Stomach (tissue), 9 donors: ENCODE measurements around the gene TRABD. TPM values are rescaled to one million over a fixed set of nuclear protein-coding genes. Genes with fewer than 3 reads are reported as not detected.

Experiments
- DNase-seq, 2 donors: peaks; one replicate each; pipeline versions ENCODE4 v3.0.0 to v3.0.0-alpha.2; 2013 to 2019
- H3K27ac ChIP-seq, 5 donors: fragments of 200-600 bp in 4 of 5; sonication (generic) in 4 of 5; one replicate each; pipeline ENCODE4 v1.5.1; 2013 to 2019; ENCODE audit warnings: mild to moderate bottlenecking in 1 of 5, moderate library complexity in 1 of 5
- H3K27me3 ChIP-seq, 3 donors: fragments of 200-600 bp; sonication (generic); one replicate each; pipeline ENCODE4 v1.5.1; 2017 to 2019; ENCODE audit warnings: mixed run types in 1 of 3
- H3K36me3 ChIP-seq, 4 donors: fragments of 200-600 bp; sonication (generic); 1 replicate in 3 of 4; 2 replicates in 1 of 4; pipeline ENCODE4 v1.5.1; 2016 to 2019
- H3K4me1 ChIP-seq, 4 donors: fragments of 200-600 bp; sonication (generic); one replicate each; pipeline ENCODE4 v1.5.1; 2016 to 2019
- H3K4me3 ChIP-seq, 4 donors: fragments of 200-600 bp; sonication (generic) in 3 of 4; one replicate each; pipeline ENCODE4 v1.5.1; 2016 to 2019; ENCODE audit warnings: mild to moderate bottlenecking in 1 of 4
- H3K9me3 ChIP-seq, 4 donors: fragments of 200-600 bp; sonication (generic); one replicate each; pipeline ENCODE4 v1.5.1; 2016 to 2019
- EP300 ChIP-seq: sonication (generic); formaldehyde crosslinking; IDR thresholded peaks from one replicate; pipeline ENCODE4 v1.6.1; 2017; ENCODE audit warnings: antibody characterized with exemption
- POLR2A ChIP-seq, 4 donors: fragments of 450-650 bp; IDR thresholded peaks; one replicate each; pipeline ENCODE4 v1.6.1; 2016; ENCODE audit warnings: antibody characterized with exemption in 4 of 4, control low read depth in 2 of 4, mild to moderate bottlenecking in 1 of 4, moderate library complexity in 1 of 4
- POLR2AphosphoS5 ChIP-seq, 3 donors: sonication (generic); formaldehyde crosslinking; IDR thresholded peaks; one replicate each; pipeline ENCODE4 v1.6.1; 2016; ENCODE audit warnings: antibody characterized with exemption in 3 of 3
- WGBS, 5 donors: extraction: QIAGEN DNeasy Blood & Tissue Kit in 3 of 5; methylation state at CpG; one replicate each; pipeline versions ENCODE4 v1.1.5 to v1.1.7; 2013 to 2018; 5-methylcytosine and 5-hydroxymethylcytosine counted together
- intact Hi-C: fragments of 100-400 bp; cut with DNase I; formaldehyde crosslinking; loops from one replicate; pipeline ENCODE4 v1.15.1; 2023; ENCODE audit warnings: low total_unique reads
- polyA plus RNA-seq, 3 donors: library from polyadenylated mRNA; stranded (reverse); fragments of 200-250 nt; gene quantifications; one replicate each; pipeline ENCODE4 v1.2.3, GENCODE V29; 2013
- total RNA-seq, 5 donors: library from RNA; depleted of rRNA; stranded (reverse); fragments of >200 nt; gene quantifications; one replicate each; pipeline versions ENCODE4 v1.1.0 to v1.2.3, GENCODE V29; 2014 to 2016
- TF ChIP-seq, protein P1 (sequence below), 7 experiments: fragments of 450-650 bp in 4 of 7; fragments of 200-600 bp in 3 of 7; sonication (generic) in 3 of 7; IDR thresholded peaks; one replicate each; pipeline ENCODE4 v1.5.1; 2016 to 2019; ENCODE audit warnings: antibody characterized with exemption in 7 of 7, control low read depth in 2 of 7, mild to moderate bottlenecking in 1 of 7
- donor health status: healthy with polysubstance abuse.
- donor health status: Bipolar disorder and iron deficiency.
- donor health status: healthy.

The TRABD gene
- total and polyA plus RNA-seq, 8 donors, result 13.2 to 245 (median 47.5) TPM

DNA sequence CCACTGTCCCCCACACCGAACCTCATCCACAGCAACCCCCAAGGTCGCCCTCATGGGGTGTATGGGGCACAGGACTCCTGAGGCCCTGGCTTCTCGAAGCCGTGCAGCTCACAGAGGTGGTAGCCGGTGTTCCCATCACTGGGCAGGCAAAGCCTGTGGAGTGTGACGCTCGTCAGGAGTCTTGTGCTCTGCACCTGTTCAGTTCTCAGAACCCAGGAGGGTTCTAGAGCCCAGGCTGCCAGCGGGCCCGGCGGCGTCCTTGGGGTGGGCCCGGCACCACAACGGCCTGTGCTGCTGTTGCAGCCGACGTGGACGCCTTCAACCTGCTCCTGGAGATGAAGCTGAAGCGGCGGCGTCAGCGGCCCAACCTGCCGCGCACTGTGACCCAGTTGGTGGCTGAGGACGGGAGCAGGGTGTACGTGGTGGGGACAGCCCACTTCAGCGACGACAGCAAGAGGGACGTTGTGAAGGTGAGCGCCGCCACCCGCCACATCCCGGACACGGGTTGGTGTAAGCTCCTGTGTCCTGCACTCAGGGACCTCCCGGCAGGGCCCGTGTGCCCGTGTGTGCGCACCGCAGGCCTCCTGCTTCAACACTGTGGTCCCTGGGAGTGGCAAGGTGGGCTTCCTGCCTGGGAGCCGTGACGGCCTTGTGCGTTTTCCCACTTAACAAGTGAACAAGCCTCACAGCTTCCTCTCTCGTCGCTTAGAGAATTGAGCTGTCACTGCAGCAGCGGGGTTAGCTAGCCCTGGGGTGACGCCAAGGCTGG lies 8.5 kb downstream of the TRABD start:
- Histone ChIP-seq H3K4me1 (peaks cover 38 to 50% (median 43%) of the 10 kb centered on the region in 4 donors), H3K27me3 (no peaks in the 10 kb centered on the region), H3K9me3 (no peaks in the 10 kb centered on the region), H3K36me3 (peaks cover 29 to 64% (median 59%) of the 10 kb centered on the region in 4 donors), H3K27ac (no peak overlapping the region), H3K4me3 (no peak overlapping the region)
- WGBS, 5 donors, result 92 to 95% (median 94%) methylated on average over 26 to 44 of the region's 44 CpGs
- TF ChIP-seq POLR2A (IDR thresholded peaks at IDR 0.05) (no peak), EP300 (no peak), POLR2AphosphoS5 (IDR thresholded peaks at IDR 0.05) (no peak)
- TF ChIP-seq, protein P1, sequence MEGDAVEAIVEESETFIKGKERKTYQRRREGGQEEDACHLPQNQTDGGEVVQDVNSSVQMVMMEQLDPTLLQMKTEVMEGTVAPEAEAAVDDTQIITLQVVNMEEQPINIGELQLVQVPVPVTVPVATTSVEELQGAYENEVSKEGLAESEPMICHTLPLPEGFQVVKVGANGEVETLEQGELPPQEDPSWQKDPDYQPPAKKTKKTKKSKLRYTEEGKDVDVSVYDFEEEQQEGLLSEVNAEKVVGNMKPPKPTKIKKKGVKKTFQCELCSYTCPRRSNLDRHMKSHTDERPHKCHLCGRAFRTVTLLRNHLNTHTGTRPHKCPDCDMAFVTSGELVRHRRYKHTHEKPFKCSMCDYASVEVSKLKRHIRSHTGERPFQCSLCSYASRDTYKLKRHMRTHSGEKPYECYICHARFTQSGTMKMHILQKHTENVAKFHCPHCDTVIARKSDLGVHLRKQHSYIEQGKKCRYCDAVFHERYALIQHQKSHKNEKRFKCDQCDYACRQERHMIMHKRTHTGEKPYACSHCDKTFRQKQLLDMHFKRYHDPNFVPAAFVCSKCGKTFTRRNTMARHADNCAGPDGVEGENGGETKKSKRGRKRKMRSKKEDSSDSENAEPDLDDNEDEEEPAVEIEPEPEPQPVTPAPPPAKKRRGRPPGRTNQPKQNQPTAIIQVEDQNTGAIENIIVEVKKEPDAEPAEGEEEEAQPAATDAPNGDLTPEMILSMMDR (IDR thresholded peaks at IDR 0.05), result no peak
- no peak for DNase-seq
- intact Hi-C loops, result no loop called here

DNA sequence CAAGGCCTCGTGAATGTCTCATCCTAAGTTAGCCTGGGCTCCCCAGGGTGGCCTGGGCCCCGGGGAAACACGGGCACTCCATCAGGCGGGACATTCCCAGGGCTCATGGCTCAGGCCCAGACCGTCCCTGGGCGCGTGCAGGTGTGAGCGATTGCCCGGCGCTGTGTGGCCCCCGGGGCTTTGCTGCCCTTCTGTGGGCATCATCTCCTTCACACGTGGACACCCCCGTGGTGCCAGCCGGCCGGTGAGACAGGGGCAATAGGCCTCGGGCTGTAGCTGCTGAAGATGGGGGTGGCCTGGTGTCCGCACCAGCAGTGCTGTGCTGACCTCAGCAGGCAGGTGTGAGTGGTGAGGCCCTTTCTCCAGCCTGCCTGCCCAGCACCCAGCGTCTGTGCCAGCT lies 10.5 kb downstream of the TRABD start:
- H3K27me3 ChIP-seq, result no peaks in the 10 kb centered on the region
- H3K4me1 ChIP-seq, result peaks cover 28 to 43% (median 34%) of the 10 kb centered on the region in 4 donors
- WGBS, 5 donors, result 86 to 93% (median 88%) methylated on average over 10 to 18 of the region's 18 CpGs
- DNase-seq, result no peak
- no peaks in the 10 kb centered on the region for H3K9me3 ChIP-seq
- TF ChIP-seq, protein P1 (IDR thresholded peaks at IDR 0.05), result no peak
- TF ChIP-seq EP300, result no peak
- TF ChIP-seq POLR2AphosphoS5 (IDR thresholded peaks at IDR 0.05), result no peak
- no peak for TF ChIP-seq POLR2A (IDR thresholded peaks at IDR 0.05)
- H3K4me3 ChIP-seq, result no peak overlapping the region
- no peak overlapping the region for H3K27ac ChIP-seq
- intact Hi-C loops, result no loop called here
- H3K36me3 ChIP-seq, result peaks cover 29 to 65% (median 60%) of the 10 kb centered on the region in 4 donors

DNA sequence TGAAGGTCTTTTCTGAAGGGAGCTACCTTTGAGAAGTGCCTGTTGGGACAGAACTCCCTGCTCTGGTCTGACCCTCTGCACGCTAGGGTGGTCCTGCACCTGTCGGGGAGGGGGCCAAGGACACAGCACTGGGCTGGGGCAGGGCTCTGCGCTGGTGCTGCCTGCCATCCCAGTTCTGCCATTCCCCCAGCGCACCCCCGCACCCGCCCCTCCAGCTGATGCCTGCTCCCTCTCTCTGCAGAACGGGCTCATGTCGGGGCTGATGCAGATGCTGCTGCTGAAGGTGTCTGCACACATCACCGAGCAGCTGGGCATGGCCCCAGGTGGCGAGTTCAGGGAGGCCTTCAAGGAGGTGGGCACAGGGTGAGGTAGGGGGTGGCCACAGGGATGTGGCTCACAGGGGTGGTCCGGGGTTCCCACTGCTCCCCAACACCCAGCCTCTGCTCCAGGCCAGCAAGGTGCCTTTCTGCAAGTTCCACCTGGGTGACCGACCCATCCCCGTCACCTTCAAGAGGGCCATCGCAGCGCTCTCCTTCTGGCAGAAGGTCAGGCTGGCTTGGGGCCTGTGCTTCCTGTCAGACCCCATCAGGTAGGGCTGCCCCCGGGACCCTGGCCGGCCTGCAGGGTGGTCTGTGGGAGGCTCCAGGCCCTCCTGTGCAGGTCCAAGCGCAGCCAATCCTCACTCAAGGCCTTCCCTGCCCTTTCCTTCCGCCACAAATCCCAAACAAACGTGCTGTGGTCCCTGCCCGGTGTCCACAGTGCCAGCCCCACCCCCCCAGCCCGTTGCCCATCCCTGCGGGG lies 11.5 kb downstream of the TRABD start:
- Histone ChIP-seq H3K27ac (no peak overlapping the region), H3K27me3 (no peaks in the 10 kb centered on the region), H3K4me1 (peaks cover 26 to 43% (median 33%) of the 10 kb centered on the region in 4 donors), H3K9me3 (no peaks in the 10 kb centered on the region), H3K4me3 (no peak overlapping the region), H3K36me3 (peaks cover 29 to 65% (median 60%) of the 10 kb centered on the region in 4 donors)
- WGBS, 5 donors, result 87 to 91% (median 90%) methylated on average over 4 to 23 of the region's 23 CpGs
- DNase-seq, result no peak
- TF ChIP-seq EP300, result no peak
- no peak for TF ChIP-seq POLR2AphosphoS5 (IDR thresholded peaks at IDR 0.05)
- no peak for TF ChIP-seq POLR2A (IDR thresholded peaks at IDR 0.05)
- TF ChIP-seq, protein P1 (IDR thresholded peaks at IDR 0.05), result no peak
- intact Hi-C loops, result no loop called here

DNA sequence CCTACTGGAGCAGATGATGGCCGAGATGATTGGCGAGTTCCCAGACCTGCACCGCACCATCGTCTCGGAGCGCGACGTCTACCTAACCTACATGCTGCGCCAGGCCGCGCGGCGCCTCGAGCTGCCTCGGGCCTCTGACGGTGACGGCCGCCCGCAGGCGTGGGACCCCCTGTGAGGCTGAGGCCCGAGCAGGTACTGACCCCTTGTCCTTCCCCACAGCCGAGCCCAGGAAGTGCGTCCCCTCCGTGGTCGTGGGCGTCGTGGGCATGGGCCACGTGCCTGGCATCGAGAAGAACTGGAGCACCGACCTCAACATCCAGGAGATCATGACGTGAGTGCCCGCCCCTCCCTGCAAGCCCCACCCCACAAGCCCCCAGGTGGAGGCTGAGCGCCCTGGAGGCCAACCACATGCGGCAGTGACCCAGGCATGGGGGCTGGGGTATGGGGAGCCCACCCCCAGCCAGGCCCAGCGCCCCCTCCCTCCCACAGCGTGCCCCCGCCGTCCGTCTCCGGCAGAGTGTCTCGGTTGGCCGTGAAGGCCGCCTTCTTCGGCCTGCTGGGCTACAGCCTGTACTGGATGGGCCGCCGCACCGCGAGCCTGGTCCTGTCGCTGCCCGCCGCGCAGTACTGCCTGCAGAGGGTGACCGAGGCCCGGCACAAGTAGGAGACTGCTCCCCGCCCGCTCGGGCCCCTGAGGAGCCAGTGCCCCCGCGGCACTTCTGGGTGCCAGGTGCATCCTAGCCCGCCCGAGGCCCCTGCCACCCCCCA lies 12.3 kb downstream of the TRABD start:
- no peak for DNase-seq
- Histone ChIP-seq H3K27ac (no peak overlapping the region), H3K36me3 (peaks cover 29 to 65% (median 61%) of the 10 kb centered on the region in 4 donors), H3K9me3 (no peaks in the 10 kb centered on the region), H3K4me1 (peaks cover 17 to 43% (median 32%) of the 10 kb centered on the region in 4 donors), H3K4me3 (no peak overlapping the region), H3K27me3 (no peaks in the 10 kb centered on the region)
- WGBS, 5 donors, result 92 to 96% (median 92%) methylated on average over 15 to 61 of the region's 61 CpGs
- intact Hi-C loops, result no loop called here
- TF ChIP-seq POLR2A (IDR thresholded peaks at IDR 0.05) (no peak), POLR2AphosphoS5 (IDR thresholded peaks at IDR 0.05) (no peak), EP300 (no peak)
- TF ChIP-seq, protein P1 (IDR thresholded peaks at IDR 0.05), result no peak
